Diencephalon (tissue), 1 donor: Measurements from ENCODE around the gene PDE12. TPM values are rescaled to one million over a fixed set of nuclear protein-coding genes. Genes with fewer than 3 reads are reported as not detected.

Experiments
- small RNA-seq: library from RNA; depleted of rRNA; stranded (forward); fragments of <200 nt; gene quantifications from one replicate; pipeline ENCODE3, GENCODE V24; 2014
- total RNA-seq: library from RNA; depleted of rRNA; stranded (reverse); fragments of >200 nt; gene quantifications from one replicate; pipeline ENCODE4 v1.2.3, GENCODE V29; 2014

PDE12 gene
- 19.6 TPM for total RNA-seq

DNA sequence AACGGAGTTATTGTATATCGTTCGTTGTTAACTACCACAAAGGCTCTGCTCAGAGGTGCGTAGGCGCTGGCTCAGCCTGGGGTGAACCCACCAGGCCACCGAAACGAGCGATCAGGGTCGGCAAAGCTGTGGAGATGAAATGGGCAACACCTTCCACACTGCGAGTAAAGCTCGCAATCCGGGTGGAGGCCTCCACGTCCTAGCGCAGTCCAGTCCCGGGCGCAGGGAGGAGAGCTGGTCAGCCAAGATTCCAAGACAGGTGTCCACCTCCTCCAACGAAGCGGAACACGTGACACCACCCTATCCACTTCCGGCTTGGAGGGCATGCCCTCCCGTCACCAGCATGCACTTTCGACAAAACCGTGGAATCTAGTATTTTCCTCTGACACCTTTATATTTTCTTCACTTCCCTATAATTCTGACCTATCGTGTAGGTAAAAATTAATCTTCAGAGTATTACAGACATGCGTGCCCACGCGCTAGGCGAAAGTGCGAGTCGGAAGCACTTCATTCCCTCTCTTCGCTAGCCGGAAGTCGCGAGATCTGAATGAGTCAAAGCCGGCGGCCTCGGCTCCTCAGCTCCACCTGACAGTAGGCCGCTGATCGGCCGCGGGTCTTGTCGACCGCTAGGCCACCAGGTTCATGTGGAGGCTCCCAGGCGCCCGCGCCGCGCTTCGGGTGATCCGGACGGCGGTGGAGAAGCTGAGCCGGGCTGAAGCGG, at the start of gene PDE12:
PDE12 (plus strand) TSS at position 537 of the 721 bp plus-strand sequence; CDS start at position 643, 106 bp downstream.

DNA sequence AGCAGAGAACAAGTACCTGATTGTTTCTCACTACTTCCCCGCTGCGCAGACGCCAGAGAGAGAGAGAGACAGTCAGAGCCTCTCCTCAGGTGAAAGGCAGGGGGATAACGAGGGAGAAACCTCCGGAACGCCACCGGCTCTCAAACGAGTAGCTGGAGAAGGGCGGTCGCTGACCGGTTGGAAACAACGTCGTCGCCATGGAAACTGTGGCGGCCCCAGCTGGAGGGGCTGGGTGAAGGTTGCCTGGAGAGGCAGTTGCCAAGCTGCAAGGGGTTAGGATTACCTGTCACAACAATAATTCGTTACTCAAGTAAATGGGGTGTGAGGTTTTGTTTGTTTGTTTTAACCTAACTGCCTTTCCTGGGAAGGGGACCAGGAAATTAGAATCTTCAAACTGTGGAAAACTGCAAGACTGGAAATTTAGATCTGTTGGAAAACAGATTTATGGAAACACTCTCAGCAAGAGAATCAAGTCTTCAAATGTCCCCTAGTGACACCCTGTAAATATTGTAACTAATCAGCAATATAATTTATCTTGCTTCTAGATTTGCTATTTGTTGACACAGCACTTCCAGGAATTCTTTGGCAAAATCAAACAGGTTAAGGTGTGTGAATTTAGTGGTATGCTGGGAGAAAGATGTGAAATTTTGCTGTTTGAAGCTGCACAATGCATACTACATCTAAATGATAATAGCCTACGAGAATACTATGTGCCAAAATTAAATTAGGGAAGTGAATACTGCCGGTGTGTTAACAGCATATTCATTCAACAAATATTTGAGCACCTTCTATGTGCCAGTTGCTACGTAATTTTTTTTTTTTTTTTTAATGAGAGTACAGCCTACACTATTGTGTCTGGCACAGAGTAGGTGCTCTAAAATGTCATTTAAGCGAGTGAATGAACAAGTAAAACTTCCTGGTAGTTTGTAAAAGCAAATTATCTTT, 11.6 kb upstream of the PDE12 start, which contains the start of gene DNAH12:
DNAH12 (minus strand) TSS at position 164 of the 945 bp plus-strand sequence. CDS start 1,474 bp downstream, outside the sequence.

GRCh38 chr3:57597127-57597923, 41.3 kb downstream of the PDE12 start, which contains the start of gene ARF4:
TSS of gene ARF4 (minus strand) at chr3:57597344. CDS start at chr3:57597140, 204 bp downstream.

Small RNA genes within 50 kb of the gene (small RNA-seq; reads per million reads assigned to genes)
- gene RNU6-108P (not detected), gene RNU6-1181P (not detected), gene RNU6-483P (not detected)

Other genes with a start within 250 kb of the PDE12 start
- 3.5 TPM for gene DNAH12, start 11.9 kb upstream of the PDE12 start, total RNA-seq
- gene ARF4, start 41.1 kb downstream of the PDE12 start, total RNA-seq, result 124 TPM
- 38.3 TPM for gene DENND6A, start 136.8 kb downstream of the PDE12 start, total RNA-seq
- 63.4 TPM for gene SLMAP, start 200.0 kb downstream of the PDE12 start, total RNA-seq